Hepatic stellate cell (primary cell): Measurements from ENCODE around the gene LTV1.

Source experiments
- DNase-seq: peaks from one replicate; pipeline ENCODE4 v3.0.0; 2011; ENCODE audit warnings: low spot score

The LTV1 gene

DNA sequence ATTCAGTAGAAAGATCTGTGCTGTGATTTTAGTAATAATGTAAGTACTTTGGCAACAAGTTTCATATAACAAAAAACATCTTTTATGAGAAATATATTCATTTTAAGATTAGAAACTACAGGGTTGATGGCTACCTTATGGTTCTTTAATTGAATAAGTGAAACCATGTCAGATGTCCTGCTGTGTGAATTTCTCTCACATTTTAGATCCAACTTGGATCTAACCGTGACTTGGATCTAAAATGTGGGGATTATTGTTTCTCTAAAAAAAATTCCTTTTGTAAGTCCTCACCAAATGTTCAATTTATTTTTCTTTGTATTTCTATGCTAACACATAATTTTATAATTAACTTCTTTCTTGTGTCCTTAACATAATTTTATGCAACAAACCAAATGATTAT is 51.5 kb downstream of the LTV1 start:
- no peak for DNase-seq

GRCh38 chr6:143896126-143896860 is 53.2 kb downstream of the LTV1 start:
- no peak for DNase-seq

- no peak for DNase-seq
Measured at GRCh38 chr6:143900358-143900757, 57.2 kb downstream of the LTV1 start.

DNA sequence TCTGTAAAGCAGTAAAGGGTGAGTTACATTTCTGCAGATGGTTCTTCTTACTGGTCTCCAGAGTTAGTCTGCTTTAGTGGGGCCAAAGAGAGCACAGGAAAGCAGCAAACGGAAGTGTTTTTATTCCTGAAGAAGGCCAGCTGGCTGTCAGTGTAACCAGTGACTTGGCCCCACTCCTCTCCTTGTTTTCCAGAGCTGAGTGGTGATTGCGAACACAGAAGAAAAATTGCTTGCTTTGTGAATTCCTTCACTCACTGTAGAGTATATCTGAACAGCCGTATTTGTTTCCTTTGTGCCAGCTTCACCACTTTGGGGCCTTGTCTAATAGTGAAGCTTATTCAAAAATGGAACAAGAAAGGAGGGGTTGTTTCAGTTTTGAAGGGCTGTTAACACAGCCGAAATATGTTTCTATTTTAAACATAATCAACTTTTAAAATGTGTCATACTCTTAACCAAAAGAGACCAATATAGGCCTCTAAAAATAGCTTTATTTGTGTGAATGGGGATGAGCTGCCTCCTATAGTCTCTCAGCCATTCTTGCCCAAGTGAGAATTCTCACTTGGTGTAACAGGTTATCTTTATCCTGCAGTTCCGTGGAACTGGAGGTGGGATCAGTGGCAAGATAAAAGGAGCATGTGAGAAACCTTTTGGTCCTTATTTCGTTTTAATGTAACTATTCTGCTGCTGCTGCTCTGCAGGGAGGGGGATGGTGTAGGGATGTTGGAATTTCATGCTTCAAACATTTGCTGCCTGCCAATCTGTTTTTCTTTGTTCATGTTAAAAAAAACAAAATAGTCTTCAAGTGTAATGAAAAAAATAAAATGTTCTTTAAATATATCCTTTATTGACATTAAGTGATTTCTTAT is 59.0 kb downstream of the LTV1 start:
- peak; percentile 35 for DNase-seq

GRCh38 chr6:143902827-143903226 is 59.7 kb downstream of the LTV1 start:
- no peak for DNase-seq

DNA sequence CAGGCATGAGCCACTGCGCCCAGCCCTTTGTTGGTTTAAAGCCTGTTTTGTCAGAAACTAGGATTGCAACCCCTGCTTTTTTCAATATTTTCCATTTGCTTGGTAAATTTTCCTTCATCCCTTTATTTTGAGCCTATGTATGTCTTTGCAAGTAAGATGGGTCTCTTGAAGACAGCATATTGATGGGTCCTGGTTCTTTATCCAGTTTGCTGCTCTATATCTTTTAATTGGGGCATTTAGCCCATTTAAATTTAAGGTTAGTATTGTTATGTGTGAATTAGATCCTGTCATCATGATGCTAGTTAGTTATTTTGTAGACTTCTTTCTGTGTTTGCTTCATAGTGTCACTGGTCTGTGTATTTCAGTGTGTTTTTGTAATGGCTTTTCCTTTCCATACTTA is 67.9 kb downstream of the LTV1 start:
- no peak for DNase-seq

DNA sequence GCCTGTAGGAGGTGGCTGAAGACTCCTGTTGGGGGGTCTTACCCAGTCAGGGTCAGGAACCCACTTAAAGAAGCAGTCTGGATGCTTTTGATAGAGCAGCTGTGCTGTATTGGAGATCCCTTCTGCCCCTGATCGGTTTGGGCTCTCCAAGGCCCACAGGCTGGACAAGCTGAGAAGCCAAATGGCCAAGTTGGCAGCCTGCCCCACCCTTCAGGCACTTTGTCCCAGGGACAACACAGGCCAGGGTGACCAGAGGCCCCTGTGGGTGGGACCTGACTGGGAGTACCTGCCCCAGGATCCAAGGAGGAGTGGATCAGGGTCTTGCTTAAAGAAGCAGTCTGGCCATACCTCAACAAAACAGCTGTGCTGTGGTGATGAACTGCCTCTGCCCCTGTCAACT is 69.5 kb downstream of the LTV1 start:
- no peak for DNase-seq
